DND-41 (cell line): ENCODE results near the gene TOPAZ1.

Experiments
- ATAC-seq: fragments of 200-7000 bp; cut with Tn5 transposase; 3 replicates; pipeline ENCODE4 v1.9.1; 2021; ENCODE audit warnings: low read depth; ENCODE audit not compliant: insufficient read depth
- DNase-seq: peaks from one replicate; pipeline ENCODE4 v3.0.0-alpha.2; 2020
- H2AFZ ChIP-seq: 2 replicates; pipeline ENCODE4 v1.6.0; 2012; ENCODE audit warnings: low read depth, low read length
- H3K27ac ChIP-seq: 2 replicates; pipeline ENCODE4 v1.5.1; 2012; ENCODE audit warnings: low read length, inconsistent platforms
- H3K27me3 ChIP-seq: fragments of 200-600 bp; sonication (generic); 2 replicates; pipeline ENCODE4 v1.6.0; 2012; ENCODE audit warnings: low read length, mild to moderate bottlenecking, inconsistent platforms; ENCODE audit not compliant: insufficient read depth, poor library complexity
- H3K36me3 ChIP-seq: 2 replicates; pipeline ENCODE4 v1.5.1; 2012; ENCODE audit warnings: low read length, inconsistent platforms; ENCODE audit not compliant: insufficient read depth
- H3K4me1 ChIP-seq: 2 replicates; pipeline ENCODE4 v1.5.1; 2012; ENCODE audit warnings: mild to moderate bottlenecking, low read length; ENCODE audit not compliant: insufficient read depth
- H3K4me2 ChIP-seq: 2 replicates; pipeline ENCODE4 v1.6.0; 2012; ENCODE audit warnings: mild to moderate bottlenecking, moderate library complexity, low read length, inconsistent platforms; ENCODE audit not compliant: insufficient read depth
- H3K4me3 ChIP-seq, 2 experiments: fragments of 200-600 bp in 1 of 2; shearing (Covaris generic) in 1 of 2; 2 replicates each; pipeline ENCODE4 v1.5.1; 2012 to 2016; ENCODE audit warnings: inconsistent platforms in 2 of 2, low read length in 2 of 2, mild to moderate bottlenecking in 2 of 2, low read depth in 1 of 2, moderate library complexity in 1 of 2
- H3K79me2 ChIP-seq: 2 replicates; pipeline ENCODE4 v1.6.0; 2012; ENCODE audit warnings: low read length, inconsistent platforms; ENCODE audit not compliant: insufficient read depth
- H3K9ac ChIP-seq: 2 replicates; pipeline ENCODE4 v1.6.0; 2012; ENCODE audit warnings: low read depth, mild to moderate bottlenecking, inconsistent platforms, low read length, moderate library complexity
- H3K9me3 ChIP-seq: 2 replicates; pipeline ENCODE4 v1.5.1; 2012; ENCODE audit warnings: low read length, moderate library complexity, mild to moderate bottlenecking, inconsistent platforms; ENCODE audit not compliant: insufficient read depth, severe bottlenecking
- H4K20me1 ChIP-seq: 2 replicates; pipeline ENCODE4 v1.6.0; 2012; ENCODE audit warnings: low read length; ENCODE audit not compliant: insufficient read depth
- CTCF ChIP-seq: IDR thresholded peaks from 2 replicates; pipeline ENCODE4 v1.5.1; 2012; ENCODE audit warnings: borderline replicate concordance, low read length, moderate library complexity, mild to moderate bottlenecking; ENCODE audit not compliant: poor library complexity, severe bottlenecking; ENCODE audit errors: extremely low read depth
- EZH2 ChIP-seq: IDR thresholded peaks from 3 replicates; pipeline ENCODE4 v1.6.1; 2012; ENCODE audit warnings: borderline replicate concordance, low read depth, mild to moderate bottlenecking, moderate library complexity, low read length, inconsistent platforms; ENCODE audit not compliant: severe bottlenecking

TOPAZ1 gene

DNA sequence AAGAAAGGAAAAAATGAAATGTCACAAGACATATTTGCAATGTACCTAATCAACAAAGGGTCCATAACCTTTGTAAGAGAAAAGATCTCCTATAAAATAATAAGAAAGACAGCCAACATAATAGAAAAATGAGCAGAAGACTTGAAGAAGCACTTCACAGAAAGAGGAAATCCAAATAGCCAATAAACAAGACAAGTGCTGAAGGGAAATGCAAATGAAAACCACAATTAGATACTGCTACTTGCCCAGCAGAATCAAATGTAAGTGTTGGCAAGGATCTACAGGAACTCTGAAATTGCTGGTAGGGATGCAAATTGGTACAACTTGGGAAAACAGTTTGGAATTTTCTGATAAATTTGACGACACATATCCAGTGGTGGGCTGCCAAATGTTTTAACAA lies 15.1 kb upstream of the TOPAZ1 start:
- H3K27ac ChIP-seq = no peak overlapping the region
- TF ChIP-seq CTCF (no peak), EZH2 (no peak)
- H3K79me2 ChIP-seq = no peaks in the 10 kb centered on the region
- DNase-seq (no peak), ATAC-seq (no peak)
- H3K4me2 ChIP-seq = no peak overlapping the region
- no peaks in the 10 kb centered on the region for H3K36me3 ChIP-seq
- H2AFZ ChIP-seq = no peak overlapping the region
- peaks cover 36% of the 10 kb centered on the region for H3K27me3 ChIP-seq
- H3K4me1 ChIP-seq = no peaks in the 10 kb centered on the region
- no peak overlapping the region for H3K4me3 ChIP-seq
- no peaks in the 10 kb centered on the region for H3K9me3 ChIP-seq
- H3K9ac ChIP-seq = no peak overlapping the region
- H4K20me1 ChIP-seq = no peaks in the 10 kb centered on the region

DNA sequence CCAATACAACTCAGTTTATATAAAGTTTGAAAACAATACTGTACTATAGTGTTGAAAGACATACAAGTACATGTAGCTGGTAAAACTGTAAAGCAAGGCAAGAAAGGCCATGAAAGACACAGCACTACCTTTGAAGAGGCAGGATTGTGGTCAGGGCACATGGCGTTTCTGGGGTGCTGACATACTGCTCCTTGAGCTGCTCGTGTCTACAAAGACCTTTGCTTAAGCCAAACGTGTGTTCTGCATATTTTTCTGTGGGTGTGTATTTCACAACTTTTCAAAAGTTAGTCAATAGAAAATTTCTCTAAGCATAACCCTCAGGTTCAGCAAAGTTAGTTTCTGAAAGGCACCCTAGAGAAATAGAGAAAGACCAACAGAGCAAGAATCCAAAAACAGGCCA lies 14.1 kb upstream of the TOPAZ1 start:
- H4K20me1 ChIP-seq = no peaks in the 10 kb centered on the region
- H3K9ac ChIP-seq = no peak overlapping the region
- H3K27me3 ChIP-seq = peaks cover 31% of the 10 kb centered on the region
- H3K79me2 ChIP-seq = no peaks in the 10 kb centered on the region
- ATAC-seq (no peak), DNase-seq (no peak)
- no peak overlapping the region for H2AFZ ChIP-seq
- H3K9me3 ChIP-seq = no peaks in the 10 kb centered on the region
- H3K4me2 ChIP-seq = no peak overlapping the region
- no peaks in the 10 kb centered on the region for H3K4me1 ChIP-seq
- no peaks in the 10 kb centered on the region for H3K36me3 ChIP-seq
- TF ChIP-seq EZH2 (no peak), CTCF (no peak)
- no peak overlapping the region for H3K4me3 ChIP-seq
- no peak overlapping the region for H3K27ac ChIP-seq

DNA sequence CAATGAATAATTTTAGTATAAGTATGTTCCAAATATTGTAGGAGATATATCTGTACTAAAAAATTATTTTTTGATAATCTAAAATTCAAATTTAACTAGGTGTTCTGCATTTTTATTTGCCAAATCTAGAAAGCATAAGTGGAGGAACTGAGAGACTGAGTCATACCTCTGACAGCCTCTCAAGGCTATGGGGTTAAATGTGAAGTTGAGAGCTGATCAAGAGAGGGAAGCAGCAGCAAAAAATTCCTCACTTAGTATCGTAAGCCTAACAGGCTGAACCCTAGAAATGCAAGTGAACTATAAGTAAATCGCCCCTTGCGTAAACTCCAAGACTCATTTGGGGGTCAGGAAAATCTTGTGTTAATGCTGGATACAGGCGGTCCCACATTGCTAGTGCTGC lies 12.8 kb upstream of the TOPAZ1 start:
- no peak for TF ChIP-seq CTCF
- TF ChIP-seq EZH2 = no peak
- H3K36me3 ChIP-seq = no peaks in the 10 kb centered on the region
- no peaks in the 10 kb centered on the region for H3K4me1 ChIP-seq
- DNase-seq (no peak), ATAC-seq (no peak)
- no peak overlapping the region for H3K4me3 ChIP-seq
- peaks cover 24% of the 10 kb centered on the region for H3K27me3 ChIP-seq
- H3K9me3 ChIP-seq = no peaks in the 10 kb centered on the region
- no peak overlapping the region for H3K9ac ChIP-seq
- no peaks in the 10 kb centered on the region for H3K79me2 ChIP-seq
- no peaks in the 10 kb centered on the region for H4K20me1 ChIP-seq
- no peak overlapping the region for H2AFZ ChIP-seq
- H3K27ac ChIP-seq = no peak overlapping the region
- no peak overlapping the region for H3K4me2 ChIP-seq

DNA sequence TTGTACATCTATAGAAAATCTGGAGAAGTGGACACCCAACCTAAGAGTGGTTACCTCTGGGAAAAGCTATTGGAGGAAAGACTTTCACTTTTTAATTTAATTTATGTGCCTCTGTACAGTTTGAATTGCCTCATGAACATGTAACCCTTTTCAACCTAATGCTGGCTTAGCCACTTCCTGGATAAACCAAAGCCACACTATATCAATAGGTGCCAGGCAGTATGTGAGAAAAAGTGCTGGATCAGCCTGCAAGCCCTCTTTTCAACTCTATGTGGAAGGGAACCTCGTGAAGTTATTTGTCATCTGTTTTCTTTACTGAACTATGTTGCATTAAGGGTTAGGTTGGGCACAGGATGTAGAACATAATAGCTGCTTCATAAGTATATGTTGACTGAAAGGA lies 9.3 kb upstream of the TOPAZ1 start:
- no peak for TF ChIP-seq EZH2
- TF ChIP-seq CTCF = no peak
- DNase-seq (peak; percentile 19), ATAC-seq (peak; percentile 84)
- Histone ChIP-seq H3K9me3 (no peaks in the 10 kb centered on the region), H3K9ac (no peak overlapping the region), H3K27me3 (peaks cover 25% of the 10 kb centered on the region), H2AFZ (no peak overlapping the region), H4K20me1 (no peaks in the 10 kb centered on the region), H3K4me1 (no peaks in the 10 kb centered on the region), H3K27ac (no peak overlapping the region), H3K36me3 (no peaks in the 10 kb centered on the region), H3K79me2 (no peaks in the 10 kb centered on the region), H3K4me2 (no peak overlapping the region), H3K4me3 (no peak overlapping the region)
